Motor neuron (in vitro differentiated cells): ENCODE data around the gene GRAMD1B. TPM values are rescaled to one million over a fixed set of nuclear protein-coding genes. Genes with fewer than 3 reads are reported as not detected.

Experiments
- ATAC-seq, 8 experiments: fragments of 200-7000 bp; cut with Tn5 transposase; replicated peaks in 6 of 8; 2 replicates each; pipeline ENCODE4 v1.8.0; 2021; ENCODE audit warnings: mild to moderate bottlenecking in 8 of 8, moderate library complexity in 8 of 8
- H3K27ac ChIP-seq, 2 donors: fragments of 250-450 bp; sonication (Bioruptor Pico); 2 replicates each; pipeline ENCODE4 v1.9.0; 2021; ENCODE audit warnings: antibody characterized with exemption in 2 of 2, mild to moderate bottlenecking in 2 of 2, moderate library complexity in 1 of 2
- H3K4me1 ChIP-seq, 2 donors: fragments of 250-450 bp; sonication (Bioruptor Pico); replicated peaks in 1 of 2; 2 replicates each; pipeline ENCODE4 v1.6.1; 2021; ENCODE audit warnings: antibody characterized with exemption in 2 of 2, mild to moderate bottlenecking in 2 of 2, moderate library complexity in 1 of 2
- H3K4me3 ChIP-seq, 5 donors: fragments of 250-450 bp; sonication (Bioruptor Pico); 2 replicates each; pipeline ENCODE4 v1.9.0; 2021; ENCODE audit warnings: antibody characterized with exemption in 5 of 5, mild to moderate bottlenecking in 5 of 5, moderate library complexity in 4 of 5
- WGBS, 10 experiments: fragments of 450-650 bp; shearing (Covaris generic); methylation state at CpG; one replicate each; pipeline ENCODE4 v1.0.0; 2022; 5-methylcytosine and 5-hydroxymethylcytosine counted together
- in situ Hi-C, 9 experiments: fragments of 400-800 bp; cut with MboI; loops; one replicate each; pipeline ENCODE4 v1.15.0; 2021; ENCODE audit warnings: low sequenced_read_pairs in 9 of 9, low pct_unique_long_range_greater_than_20kb in 2 of 9; ENCODE audit not compliant: unreplicated experiment in 9 of 9
- total RNA-seq, 8 experiments: library from RNA; unstranded; fragments of 300-600 nt; gene quantifications; 2 replicates each; pipeline versions ENCODE4 v1.2.3 to v1.2.4, GENCODE V29; 2022

Gene GRAMD1B
- total RNA-seq, 8 experiments from 2014 or later: 0.94 to 17.1 (median 10.4) TPM

- WGBS, 10 experiments: 46 to 100% (median 84%) methylated on average over 1 to 6 of the region's 8 CpGs; no CpG with 5 or more reads in 2 of the 10 experiments
- no peaks in the 10 kb centered on the region for H3K4me1 ChIP-seq
- no peak for ATAC-seq
- in situ Hi-C loops: loop anchor here in 1 of 9 experiments (25.0 kb wide), 1 partner anchor 103 kb away; no protein-coding TSS in a partner anchor
- H3K27ac ChIP-seq: no peak overlapping the region
- H3K4me3 ChIP-seq: no peak overlapping the region
Observed at GRCh38 chr11:123608945-123609344, 178.9 kb downstream of the GRAMD1B start.

GRCh38 chr11:123611698-123612097 lies 181.6 kb downstream of the GRAMD1B start:
- in situ Hi-C loops: loop anchor here in 1 of 9 experiments (25.0 kb wide), 1 partner anchor 101 kb away; no protein-coding TSS in a partner anchor
- ATAC-seq: peak in 3 of 8 experiments; percentile 19 to 64 (median 59)
- Histone ChIP-seq H3K4me1 (no peaks in the 10 kb centered on the region), H3K27ac (no peak overlapping the region), H3K4me3 (no peak overlapping the region)
- WGBS, 10 experiments: 61 to 100% (median 88%) methylated on average over 1 to 2 of the region's 4 CpGs; no CpG with 5 or more reads in 4 of the 10 experiments

- H3K4me1 ChIP-seq: no peaks in the 10 kb centered on the region
- 36 to 92% (median 83%) methylated on average over 1 to 8 of the region's 11 CpGs for WGBS, 10 experiments
- no peak overlapping the region for H3K27ac ChIP-seq
- H3K4me3 ChIP-seq: no peak overlapping the region
- peak in 5 of 8 experiments; percentile 46 to 88 (median 82) for ATAC-seq
- in situ Hi-C loops: loop anchor here in 1 of 9 experiments (25.0 kb wide), 1 partner anchor 96 kb away; no protein-coding TSS in a partner anchor
Observed at GRCh38 chr11:123616505-123617198, 186.6 kb downstream of the GRAMD1B start.

GRCh38 chr11:123622576-123622975 lies 192.5 kb downstream of the GRAMD1B start:
- no peak overlapping the region for H3K27ac ChIP-seq
- H3K4me1 ChIP-seq: no peaks in the 10 kb centered on the region
- in situ Hi-C loops: loop anchor here in 1 of 9 experiments (25.0 kb wide), 1 partner anchor 90 kb away; no protein-coding TSS in a partner anchor
- ATAC-seq: no peak
- WGBS, 10 experiments: 86 to 100% (median 100%) methylated on average over 1 to 5 of the region's 9 CpGs; no CpG with 5 or more reads in 5 of the 10 experiments
- no peak overlapping the region for H3K4me3 ChIP-seq

- no peaks in the 10 kb centered on the region for H3K4me1 ChIP-seq
- H3K27ac ChIP-seq: no peak overlapping the region
- no peak overlapping the region for H3K4me3 ChIP-seq
- 58 to 100% (median 83%) methylated on average over 1 to 2 of the region's 2 CpGs; no CpG with 5 or more reads in 3 of the 10 experiments for WGBS, 10 experiments
- ATAC-seq: no peak
- in situ Hi-C loops: loop anchor here in 1 of 9 experiments (25.0 kb wide), 1 partner anchor 87 kb away; no protein-coding TSS in a partner anchor
Observed at GRCh38 chr11:123624974-123625373, 194.9 kb downstream of the GRAMD1B start.

GRCh38 chr11:123628936-123629683 lies 199.0 kb downstream of the GRAMD1B start:
- peak in 3 of 8 experiments; percentile 22 to 29 (median 27) for ATAC-seq
- no peak overlapping the region for H3K4me3 ChIP-seq
- H3K27ac ChIP-seq: no peak overlapping the region
- H3K4me1 ChIP-seq: no peaks in the 10 kb centered on the region
- in situ Hi-C loops: no loop called here
- WGBS, 10 experiments: 20 to 97% (median 90%) methylated on average over 1 to 8 of the region's 10 CpGs; no CpG with 5 or more reads in 2 of the 10 experiments

- no peak for ATAC-seq
- in situ Hi-C loops: no loop called here
- no peak overlapping the region for H3K27ac ChIP-seq
Observed at GRCh38 chr11:123630126-123630608, 200.1 kb downstream of the GRAMD1B start.

GRCh38 chr11:123640029-123640428 lies 210.0 kb downstream of the GRAMD1B start:
- H3K4me1 ChIP-seq: no peaks in the 10 kb centered on the region
- no peak overlapping the region for H3K27ac ChIP-seq
- H3K4me3 ChIP-seq: no peak overlapping the region
- 53 to 93% (median 82%) methylated on average over 1 to 5 of the region's 5 CpGs; no CpG with 5 or more reads in 2 of the 10 experiments for WGBS, 10 experiments
- in situ Hi-C loops: loop anchor here in 2 of 9 experiments (5.0 to 10.0 kb wide), 2 partner anchors 65 to 67 kb away; no protein-coding TSS in a partner anchor
- ATAC-seq: no peak

More at GRCh38 chr11:123630126-123630608, 200.1 kb downstream of the GRAMD1B start:
- 0 to 100% (median 74%) methylated on average over 1 to 3 of the region's 3 CpGs for WGBS, 10 experiments
- Histone ChIP-seq H3K4me1 (no peaks in the 10 kb centered on the region), H3K4me3 (no peak overlapping the region)

- no peak overlapping the region for H3K4me3 ChIP-seq
- ATAC-seq: peak; percentile 86 to 96 (median 90)
- 10 to 100% (median 46%) methylated on average over 1 to 17 of the region's 22 CpGs for WGBS, 10 experiments
- no peaks in the 10 kb centered on the region for H3K4me1 ChIP-seq
- no peak overlapping the region for H3K27ac ChIP-seq
- in situ Hi-C loops: loop anchor here in 2 of 9 experiments (5.0 to 10.0 kb wide), 2 partner anchors 64 to 66 kb away; no protein-coding TSS in a partner anchor
Observed at GRCh38 chr11:123640677-123641494, 210.8 kb downstream of the GRAMD1B start.

- WGBS, 10 experiments: 0 to 79% (median 47%) methylated on average over 1 to 4 of the region's 4 CpGs; no CpG with 5 or more reads in 2 of the 10 experiments
- H3K27ac ChIP-seq: no peak overlapping the region
Observed at GRCh38 chr11:123641495-123641840, 211.4 kb downstream of the GRAMD1B start.

GRCh38 chr11:123642435-123642834 lies 212.4 kb downstream of the GRAMD1B start:
- no peak overlapping the region for H3K27ac ChIP-seq
- in situ Hi-C loops: loop anchor here in 2 of 9 experiments (5.0 to 10.0 kb wide), 2 partner anchors 62 to 65 kb away; no protein-coding TSS in a partner anchor
- no peak overlapping the region for H3K4me3 ChIP-seq
- ATAC-seq: no peak
- H3K4me1 ChIP-seq: no peaks in the 10 kb centered on the region
- WGBS, 10 experiments: 60 to 100% (median 83%) methylated on average over 1 to 2 of the region's 15 CpGs; no CpG with 5 or more reads in 4 of the 10 experiments

More at GRCh38 chr11:123641495-123641840, 211.4 kb downstream of the GRAMD1B start:
- Histone ChIP-seq H3K4me3 (no peak overlapping the region), H3K4me1 (no peaks in the 10 kb centered on the region)
- in situ Hi-C loops: loop anchor here in 2 of 9 experiments (5.0 to 10.0 kb wide), 2 partner anchors 63 to 66 kb away; no protein-coding TSS in a partner anchor
- peak in 3 of 8 experiments; percentile 6 to 13 (median 8) for ATAC-seq
